Natural killer cell (primary cell): ENCODE results near the gene CD2. TPM values are rescaled to one million over a fixed set of nuclear protein-coding genes. Genes with fewer than 3 reads are reported as not detected.

Source experiments
- ATAC-seq, 3 donors: fragments of 150-1000 bp in 2 of 3; fragments of 200-7000 bp in 1 of 3; cut with Tn5 transposase; 1 replicate in 1 of 3; 2 replicates in 2 of 3; pipeline ENCODE4 v1.10.0; 2021; ENCODE audit warnings: mild to moderate bottlenecking in 2 of 3, moderate library complexity in 2 of 3
- DNase-seq, 2 donors: peaks; one replicate each; pipeline versions ENCODE4 v3.0.0 to v3.0.0-alpha.2; 2013 to 2021; ENCODE audit warnings: mixed read lengths in 1 of 2
- H3K27ac ChIP-seq: one replicate; pipeline ENCODE4 v1.5.1; 2013; ENCODE audit warnings: mild to moderate bottlenecking, low read length
- H3K27me3 ChIP-seq: one replicate; pipeline ENCODE4 v1.6.1; 2013; ENCODE audit warnings: low read length; ENCODE audit not compliant: control insufficient read depth, insufficient read depth
- H3K36me3 ChIP-seq: one replicate; pipeline ENCODE4 v1.6.1; 2013; ENCODE audit warnings: low read length; ENCODE audit not compliant: control insufficient read depth, insufficient read depth
- H3K4me1 ChIP-seq: one replicate; pipeline ENCODE4 v1.6.1; 2013; ENCODE audit warnings: low read length; ENCODE audit not compliant: control insufficient read depth, insufficient read depth
- H3K4me3 ChIP-seq: one replicate; pipeline ENCODE4 v1.5.1; 2013; ENCODE audit warnings: low read length
- H3K9me3 ChIP-seq: one replicate; pipeline ENCODE4 v1.6.1; 2013; ENCODE audit warnings: low read length; ENCODE audit not compliant: control insufficient read depth, insufficient read depth
- H3K27ac Mint-ChIP-seq, 2 donors: one replicate each; pipeline ENCODE4 v1.8.0; 2022; ENCODE audit warnings: mild to moderate bottlenecking in 2 of 2, mixed read lengths in 2 of 2, moderate library complexity in 1 of 2
- H3K27me3 Mint-ChIP-seq, 2 donors: one replicate each; pipeline ENCODE4 v1.8.0; 2022; ENCODE audit warnings: low read depth in 2 of 2, mixed read lengths in 2 of 2
- H3K36me3 Mint-ChIP-seq: one replicate; pipeline ENCODE4 v1.8.0; 2022; ENCODE audit warnings: mixed read lengths
- H3K4me1 Mint-ChIP-seq, 2 donors: one replicate each; pipeline ENCODE4 v1.8.0; 2022; ENCODE audit warnings: mixed read lengths in 2 of 2
- H3K4me3 Mint-ChIP-seq: one replicate; pipeline ENCODE4 v1.8.0; 2022; ENCODE audit warnings: mild to moderate bottlenecking, moderate library complexity, mixed read lengths
- H3K9me3 Mint-ChIP-seq, 2 donors: one replicate each; pipeline ENCODE4 v1.8.0; 2022; ENCODE audit warnings: mixed read lengths in 2 of 2
- WGBS: methylation state at CpG from one replicate; pipeline ENCODE4 v1.1.7; 2013; ENCODE audit warnings: missing lambda C conversion rate; ENCODE audit not compliant: insufficient coverage; 5-methylcytosine and 5-hydroxymethylcytosine counted together
- intact Hi-C: fragments of 100-400 bp; cut with micrococcal nuclease; formaldehyde crosslinking; loops from one replicate; pipeline ENCODE4 v1.14.2; 2022
- total RNA-seq, 4 donors: library from RNA; stranded (reverse); fragments of 120-200 nt in 1 of 4; gene quantifications; one replicate each; pipeline versions ENCODE4 v1.2.3 to v1.2.4, GENCODE V29; 2013 to 2022
- TF ChIP-seq, protein P1 (sequence below): fragments of 200-600 bp; IDR thresholded peaks from one replicate; pipeline ENCODE4 v1.8.0; 2022; ENCODE audit warnings: antibody characterized with exemption

Gene CD2
- total RNA-seq, 3 donors from 2014 or later (not counting 1 experiment from before 2014, with no cell fraction given) = 30.4 to 93.4 (median 60.8) TPM

GRCh38 chr1:116711263-116711840, 42.9 kb upstream of the CD2 start:
- Histone ChIP-seq H3K27ac (no peak overlapping the region), H3K36me3 (no peaks in the 10 kb centered on the region), H3K9me3 (no peaks in the 10 kb centered on the region), H3K27me3 (no peaks in the 10 kb centered on the region), H3K4me1 (peaks cover 2% of the 10 kb centered on the region), H3K4me3 (no peak overlapping the region)
- 77% methylated on average over 2 of the region's 2 CpGs for WGBS
- TF ChIP-seq, protein P1, sequence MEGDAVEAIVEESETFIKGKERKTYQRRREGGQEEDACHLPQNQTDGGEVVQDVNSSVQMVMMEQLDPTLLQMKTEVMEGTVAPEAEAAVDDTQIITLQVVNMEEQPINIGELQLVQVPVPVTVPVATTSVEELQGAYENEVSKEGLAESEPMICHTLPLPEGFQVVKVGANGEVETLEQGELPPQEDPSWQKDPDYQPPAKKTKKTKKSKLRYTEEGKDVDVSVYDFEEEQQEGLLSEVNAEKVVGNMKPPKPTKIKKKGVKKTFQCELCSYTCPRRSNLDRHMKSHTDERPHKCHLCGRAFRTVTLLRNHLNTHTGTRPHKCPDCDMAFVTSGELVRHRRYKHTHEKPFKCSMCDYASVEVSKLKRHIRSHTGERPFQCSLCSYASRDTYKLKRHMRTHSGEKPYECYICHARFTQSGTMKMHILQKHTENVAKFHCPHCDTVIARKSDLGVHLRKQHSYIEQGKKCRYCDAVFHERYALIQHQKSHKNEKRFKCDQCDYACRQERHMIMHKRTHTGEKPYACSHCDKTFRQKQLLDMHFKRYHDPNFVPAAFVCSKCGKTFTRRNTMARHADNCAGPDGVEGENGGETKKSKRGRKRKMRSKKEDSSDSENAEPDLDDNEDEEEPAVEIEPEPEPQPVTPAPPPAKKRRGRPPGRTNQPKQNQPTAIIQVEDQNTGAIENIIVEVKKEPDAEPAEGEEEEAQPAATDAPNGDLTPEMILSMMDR = no peak
- DNase-seq (no peak), ATAC-seq (no peak)
- H3K4me1 Mint-ChIP-seq = no peaks in the 10 kb centered on the region
- H3K4me3 Mint-ChIP-seq = no peak overlapping the region
- intact Hi-C loops = no loop called here
- H3K9me3 Mint-ChIP-seq = no peaks in the 10 kb centered on the region
- H3K27ac Mint-ChIP-seq = no peak overlapping the region
- peaks cover 12 to 24% of the 10 kb centered on the region in 2 donors for H3K27me3 Mint-ChIP-seq
- H3K36me3 Mint-ChIP-seq = no peaks in the 10 kb centered on the region

DNA sequence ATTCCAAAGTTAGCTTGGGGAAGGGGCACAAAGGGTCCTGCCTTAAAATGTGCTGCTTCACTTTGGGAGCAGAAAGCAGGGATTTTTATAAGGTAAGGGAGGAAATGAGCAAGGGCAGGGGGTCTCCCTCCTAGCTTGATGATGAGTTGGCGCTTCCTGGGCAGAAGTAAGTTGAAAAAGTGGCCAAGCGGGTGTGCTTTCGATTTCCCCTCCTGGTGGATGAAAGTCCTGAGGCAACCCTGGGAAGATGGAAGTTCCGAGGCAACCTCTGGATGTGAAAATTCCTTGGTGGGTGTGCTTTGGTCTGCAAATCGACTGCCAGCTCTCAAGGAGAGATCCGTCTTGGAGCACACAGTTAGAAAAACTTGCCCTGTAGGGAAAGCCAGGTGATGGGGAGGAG, 41.7 kb upstream of the CD2 start:
- TF ChIP-seq, protein P1 = no peak
- no peak overlapping the region for H3K27ac ChIP-seq
- H3K4me1 ChIP-seq = peaks cover 2% of the 10 kb centered on the region
- ATAC-seq (no peak), DNase-seq (no peak)
- no peak overlapping the region for H3K27ac Mint-ChIP-seq
- H3K27me3 Mint-ChIP-seq = peaks cover 12 to 16% of the 10 kb centered on the region in 2 donors
- H3K9me3 ChIP-seq = no peaks in the 10 kb centered on the region
- H3K4me3 Mint-ChIP-seq = no peak overlapping the region
- no peak overlapping the region for H3K4me3 ChIP-seq
- H3K36me3 Mint-ChIP-seq = no peaks in the 10 kb centered on the region
- intact Hi-C loops = no loop called here
- H3K27me3 ChIP-seq = no peaks in the 10 kb centered on the region
- H3K9me3 Mint-ChIP-seq = no peaks in the 10 kb centered on the region
- H3K4me1 Mint-ChIP-seq = no peaks in the 10 kb centered on the region
- H3K36me3 ChIP-seq = no peaks in the 10 kb centered on the region
- 59% methylated on average over 6 of the region's 6 CpGs for WGBS

- TF ChIP-seq, protein P1 = no peak
- no peaks in the 10 kb centered on the region for H3K4me1 Mint-ChIP-seq
- Histone ChIP-seq H3K27ac (no peak overlapping the region), H3K36me3 (no peaks in the 10 kb centered on the region), H3K27me3 (no peaks in the 10 kb centered on the region), H3K4me3 (no peak overlapping the region), H3K9me3 (no peaks in the 10 kb centered on the region), H3K4me1 (peaks cover 2% of the 10 kb centered on the region)
- no peak overlapping the region for H3K27ac Mint-ChIP-seq
- peaks cover 7% of the 10 kb centered on the region in 2 donors for H3K27me3 Mint-ChIP-seq
- no peaks in the 10 kb centered on the region for H3K9me3 Mint-ChIP-seq
- intact Hi-C loops = no loop called here
- ATAC-seq (no peak), DNase-seq (no peak)
- H3K4me3 Mint-ChIP-seq = no peak overlapping the region
- no peaks in the 10 kb centered on the region for H3K36me3 Mint-ChIP-seq
- WGBS = 98% methylated on average over 3 of the region's 3 CpGs
Observed at GRCh38 chr1:116713474-116713873, 40.8 kb upstream of the CD2 start.

- Histone ChIP-seq H3K36me3 (no peaks in the 10 kb centered on the region), H3K27me3 (no peaks in the 10 kb centered on the region), H3K4me1 (peaks cover 2% of the 10 kb centered on the region), H3K27ac (no peak overlapping the region), H3K9me3 (no peaks in the 10 kb centered on the region), H3K4me3 (no peak overlapping the region)
- DNase-seq (no peak), ATAC-seq (no peak)
- Mint-ChIP-seq H3K27me3 (peaks cover 0 to 7% of the 10 kb centered on the region in 2 donors), H3K9me3 (no peaks in the 10 kb centered on the region), H3K4me3 (no peak overlapping the region), H3K4me1 (no peaks in the 10 kb centered on the region), H3K27ac (no peak overlapping the region), H3K36me3 (no peaks in the 10 kb centered on the region)
- intact Hi-C loops = no loop called here
- 22% methylated on average over 1 of the region's 3 CpGs for WGBS
- TF ChIP-seq, protein P1 = no peak
Observed at GRCh38 chr1:116716391-116716790, 37.8 kb upstream of the CD2 start.
